H1 (cell line): ENCODE data around the gene LHFPL6.

ENCODE experiments used
- BACH1 ChIP-seq: IDR thresholded peaks from 2 replicates; pipeline ENCODE4 v1.6.1; 2012; ENCODE audit warnings: low read length, improper control_type of control experiment
- EZH2 ChIP-seq: fragments of 200-600 bp; sonication (generic); IDR thresholded peaks from 2 replicates; pipeline ENCODE4 v1.7.1; 2012; ENCODE audit warnings: low read depth, mild to moderate bottlenecking, moderate library complexity, low read length, inconsistent platforms; ENCODE audit not compliant: severe bottlenecking
- POLR2A ChIP-seq, 2 experiments: IDR thresholded peaks; 1 replicate in 1 of 2; 2 replicates in 1 of 2; pipeline ENCODE4 v1.6.1; 2011; ENCODE audit warnings: low read depth in 2 of 2, low read length in 2 of 2, mild to moderate bottlenecking in 2 of 2; ENCODE audit errors: control extremely low read depth in 1 of 2
- SIN3A ChIP-seq, 2 experiments: IDR thresholded peaks in 1 of 2; conservative IDR thresholded peaks in 1 of 2; 2 replicates each; pipeline ENCODE4 v1.6.1; 2011 to 2012; ENCODE audit warnings: low read length in 2 of 2, improper control_type of control experiment in 1 of 2, low read depth in 1 of 2, mild to moderate bottlenecking in 1 of 2
- SP2 ChIP-seq: IDR thresholded peaks from 2 replicates; pipeline ENCODE4 v1.6.1; 2012; ENCODE audit warnings: mild to moderate bottlenecking, low read length, inconsistent platforms
- ZNF274 ChIP-seq: IDR thresholded peaks from 2 replicates; pipeline ENCODE4 v1.7.0; 2012; ENCODE audit warnings: low read length, borderline replicate concordance; ENCODE audit errors: extremely low read depth
- TF ChIP-seq, protein P1 (sequence below): IDR thresholded peaks from 2 replicates; pipeline ENCODE4 v1.6.1; 2012; ENCODE audit warnings: inconsistent platforms
- TF ChIP-seq, protein P2 (sequence below), 3 experiments: IDR thresholded peaks; 1 replicate in 2 of 3; 2 replicates in 1 of 3; pipeline versions ENCODE4 v1.5.1 to v1.6.1; 2011; ENCODE audit warnings: low read length in 3 of 3, mild to moderate bottlenecking in 3 of 3, inconsistent platforms in 2 of 3, low read depth in 1 of 3, moderate library complexity in 1 of 3; ENCODE audit not compliant: insufficient read depth in 1 of 3; ENCODE audit errors: control extremely low read depth in 1 of 3

DNA sequence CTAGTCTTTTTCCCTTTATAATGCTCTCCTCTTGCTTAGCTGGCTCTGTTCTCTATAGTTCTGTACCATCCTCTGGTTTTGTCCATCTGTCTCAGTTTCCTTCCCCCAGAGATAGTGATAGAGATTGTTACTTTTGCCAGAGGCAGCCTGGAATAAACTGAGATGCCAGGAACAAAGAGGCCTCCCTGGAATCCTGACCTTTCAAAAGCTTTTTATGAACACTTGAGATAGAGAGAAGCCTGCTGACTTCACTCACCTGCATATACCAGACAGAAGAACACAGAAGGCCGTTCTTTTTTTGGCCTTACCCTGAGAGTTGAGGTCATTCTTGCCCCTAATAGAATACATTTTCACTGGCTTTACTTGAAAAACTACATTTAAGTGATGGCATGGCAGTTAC is 150.2 kb downstream of the LHFPL6 start:
- TF ChIP-seq SIN3A (conservative IDR thresholded peaks at IDR 0.05 in 1 of 2, IDR thresholded peaks at IDR 0.05 in 1 of 2; ENCODE audit: low read depth in 1 of 2, low read length in 2 of 2) = no peak
- TF ChIP-seq POLR2A (IDR thresholded peaks at IDR 0.05; ENCODE audit: control extremely low read depth in 1 of 2, low read depth in 2 of 2, low read length in 2 of 2) = no peak
- TF ChIP-seq, protein P1, sequence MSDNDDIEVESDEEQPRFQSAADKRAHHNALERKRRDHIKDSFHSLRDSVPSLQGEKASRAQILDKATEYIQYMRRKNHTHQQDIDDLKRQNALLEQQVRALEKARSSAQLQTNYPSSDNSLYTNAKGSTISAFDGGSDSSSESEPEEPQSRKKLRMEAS = no peak
- TF ChIP-seq SP2 = no peak
- no peak for TF ChIP-seq EZH2
- TF ChIP-seq ZNF274 = no peak
- TF ChIP-seq, protein P2, sequence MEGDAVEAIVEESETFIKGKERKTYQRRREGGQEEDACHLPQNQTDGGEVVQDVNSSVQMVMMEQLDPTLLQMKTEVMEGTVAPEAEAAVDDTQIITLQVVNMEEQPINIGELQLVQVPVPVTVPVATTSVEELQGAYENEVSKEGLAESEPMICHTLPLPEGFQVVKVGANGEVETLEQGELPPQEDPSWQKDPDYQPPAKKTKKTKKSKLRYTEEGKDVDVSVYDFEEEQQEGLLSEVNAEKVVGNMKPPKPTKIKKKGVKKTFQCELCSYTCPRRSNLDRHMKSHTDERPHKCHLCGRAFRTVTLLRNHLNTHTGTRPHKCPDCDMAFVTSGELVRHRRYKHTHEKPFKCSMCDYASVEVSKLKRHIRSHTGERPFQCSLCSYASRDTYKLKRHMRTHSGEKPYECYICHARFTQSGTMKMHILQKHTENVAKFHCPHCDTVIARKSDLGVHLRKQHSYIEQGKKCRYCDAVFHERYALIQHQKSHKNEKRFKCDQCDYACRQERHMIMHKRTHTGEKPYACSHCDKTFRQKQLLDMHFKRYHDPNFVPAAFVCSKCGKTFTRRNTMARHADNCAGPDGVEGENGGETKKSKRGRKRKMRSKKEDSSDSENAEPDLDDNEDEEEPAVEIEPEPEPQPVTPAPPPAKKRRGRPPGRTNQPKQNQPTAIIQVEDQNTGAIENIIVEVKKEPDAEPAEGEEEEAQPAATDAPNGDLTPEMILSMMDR (IDR thresholded peaks at IDR 0.05; ENCODE audit: control extremely low read depth in 1 of 3, insufficient read depth in 1 of 3, low read depth in 1 of 3, low read length in 3 of 3) = no peak
- no peak for TF ChIP-seq BACH1
